IPS-20b (cell line): Measurements from ENCODE around the gene HTR3A.

Experiments used
- H3K27ac ChIP-seq: one replicate; pipeline ENCODE4 v1.5.1; 2013; ENCODE audit warnings: low read length
- H3K27me3 ChIP-seq: 2 replicates; pipeline ENCODE4 v1.6.1; 2013; ENCODE audit warnings: mild to moderate bottlenecking, low read length, inconsistent platforms; ENCODE audit not compliant: insufficient read depth
- H3K36me3 ChIP-seq: 2 replicates; pipeline ENCODE4 v1.6.1; 2013; ENCODE audit warnings: low read depth, mild to moderate bottlenecking, inconsistent platforms, low read length, moderate library complexity; ENCODE audit not compliant: insufficient read depth
- H3K4me1 ChIP-seq: 2 replicates; pipeline ENCODE4 v1.6.1; 2013; ENCODE audit warnings: mild to moderate bottlenecking, control low read depth, inconsistent platforms, low read length, moderate library complexity; ENCODE audit not compliant: insufficient read depth
- H3K4me3 ChIP-seq: 2 replicates; pipeline ENCODE4 v1.5.1; 2013; ENCODE audit warnings: mild to moderate bottlenecking, low read length, inconsistent platforms
- H3K9ac ChIP-seq: 2 replicates; pipeline ENCODE4 v1.6.1; 2013; ENCODE audit warnings: low read depth, mild to moderate bottlenecking, inconsistent platforms, low read length, moderate library complexity
- H3K9me3 ChIP-seq: 2 replicates; pipeline ENCODE4 v1.6.1; 2013; ENCODE audit warnings: mild to moderate bottlenecking, low read depth, low read length, inconsistent platforms; ENCODE audit not compliant: insufficient read depth

Gene HTR3A

GRCh38 chr11:114026355-114026754, 51.4 kb downstream of the HTR3A start:
- no peak overlapping the region for H3K27ac ChIP-seq
- no peaks in the 10 kb centered on the region for H3K4me1 ChIP-seq
- H3K36me3 ChIP-seq = no peaks in the 10 kb centered on the region
- no peaks in the 10 kb centered on the region for H3K9me3 ChIP-seq
- H3K9ac ChIP-seq = no peak overlapping the region
- no peak overlapping the region for H3K4me3 ChIP-seq
- 0 out of 2 replicates have a peak, but pooled peaks cover 5% of the 10 kb centered on the region for H3K27me3 ChIP-seq

- H3K27ac ChIP-seq = no peak overlapping the region
- 0 out of 2 replicates have a peak, but pooled peaks cover 5% of the 10 kb centered on the region for H3K27me3 ChIP-seq
- no peaks in the 10 kb centered on the region for H3K4me1 ChIP-seq
- no peaks in the 10 kb centered on the region for H3K9me3 ChIP-seq
- no peaks in the 10 kb centered on the region for H3K36me3 ChIP-seq
- no peak overlapping the region for H3K9ac ChIP-seq
- no peak overlapping the region for H3K4me3 ChIP-seq
Measured at GRCh38 chr11:114027391-114027790, 52.5 kb downstream of the HTR3A start.

DNA sequence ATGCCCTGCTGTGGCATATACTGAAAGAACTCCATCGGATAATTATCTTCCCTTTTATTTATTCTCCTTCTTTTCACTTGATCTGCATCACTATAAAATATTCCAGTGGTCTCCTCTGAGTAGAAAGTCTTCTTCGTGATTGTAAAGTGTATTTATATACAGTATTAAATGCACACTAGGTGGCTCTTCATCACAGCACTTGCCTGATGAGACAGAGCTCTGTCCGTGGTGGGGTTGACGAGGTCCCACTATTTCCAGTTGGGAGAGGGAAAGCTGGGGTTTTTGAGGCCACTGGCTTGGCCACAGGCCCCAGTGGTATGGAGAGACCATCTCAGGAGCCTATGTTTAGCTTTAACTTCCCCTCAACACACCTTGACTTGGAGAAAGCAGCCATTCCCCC, 53.0 kb downstream of the HTR3A start:
- H3K27ac ChIP-seq = no peak overlapping the region
- H3K27me3 ChIP-seq = 0 out of 2 replicates have a peak, but pooled peaks cover 5% of the 10 kb centered on the region
- H3K36me3 ChIP-seq = no peaks in the 10 kb centered on the region
- no peak overlapping the region for H3K9ac ChIP-seq
- no peaks in the 10 kb centered on the region for H3K9me3 ChIP-seq
- H3K4me3 ChIP-seq = no peak overlapping the region
- H3K4me1 ChIP-seq = no peaks in the 10 kb centered on the region

DNA sequence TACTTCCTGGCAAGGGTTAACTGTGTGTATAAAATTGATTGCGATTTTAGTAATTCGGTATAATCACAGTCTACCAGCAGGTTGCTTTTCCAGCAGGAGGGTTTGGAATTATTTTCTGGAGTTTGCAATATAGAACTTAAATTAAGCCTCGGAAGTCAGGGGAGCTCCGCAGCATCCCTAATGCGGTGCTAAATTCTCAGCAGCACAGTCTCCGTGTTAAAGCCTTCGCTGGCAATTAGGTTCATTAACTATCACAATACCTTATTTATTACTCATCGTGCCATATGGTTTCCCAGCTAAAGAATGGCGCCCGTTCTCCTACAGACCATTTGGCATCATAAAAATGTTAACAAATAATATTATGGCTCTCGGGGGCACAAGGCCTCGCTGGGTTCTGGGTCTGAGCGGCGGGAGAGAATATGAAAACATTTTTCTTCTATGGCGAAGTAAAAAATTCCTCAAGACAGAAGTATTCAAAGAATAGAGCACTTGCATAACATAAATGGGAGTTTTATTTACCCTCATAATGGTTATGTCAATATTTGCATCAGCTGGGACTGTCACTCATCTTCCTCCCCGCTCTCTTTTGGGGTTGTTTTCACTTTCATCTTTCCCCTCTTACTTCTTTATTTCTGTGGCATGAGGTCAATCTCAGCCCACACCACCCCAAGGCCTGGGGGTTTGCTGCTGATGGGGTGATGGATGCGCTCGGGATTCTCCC, 56.5 kb downstream of the HTR3A start:
- Histone ChIP-seq H3K36me3 (no peaks in the 10 kb centered on the region), H3K27ac (no peak overlapping the region), H3K27me3 (peaks cover 6% of the 10 kb centered on the region; the same call in 1 of the 2 replicates)

GRCh38 chr11:114031967-114032320, 57.0 kb downstream of the HTR3A start:
- Histone ChIP-seq H3K9me3 (no peaks in the 10 kb centered on the region), H3K4me1 (no peaks in the 10 kb centered on the region), H3K9ac (no peak overlapping the region), H3K36me3 (no peaks in the 10 kb centered on the region), H3K27ac (no peak overlapping the region), H3K27me3 (peaks cover 12% of the 10 kb centered on the region), H3K4me3 (no peak overlapping the region)

More for the DNA sequence above, 56.5 kb downstream of the HTR3A start:
- no peaks in the 10 kb centered on the region for H3K9me3 ChIP-seq
- H3K4me3 ChIP-seq = no peak overlapping the region
- no peaks in the 10 kb centered on the region for H3K4me1 ChIP-seq
- no peak overlapping the region for H3K9ac ChIP-seq

DNA sequence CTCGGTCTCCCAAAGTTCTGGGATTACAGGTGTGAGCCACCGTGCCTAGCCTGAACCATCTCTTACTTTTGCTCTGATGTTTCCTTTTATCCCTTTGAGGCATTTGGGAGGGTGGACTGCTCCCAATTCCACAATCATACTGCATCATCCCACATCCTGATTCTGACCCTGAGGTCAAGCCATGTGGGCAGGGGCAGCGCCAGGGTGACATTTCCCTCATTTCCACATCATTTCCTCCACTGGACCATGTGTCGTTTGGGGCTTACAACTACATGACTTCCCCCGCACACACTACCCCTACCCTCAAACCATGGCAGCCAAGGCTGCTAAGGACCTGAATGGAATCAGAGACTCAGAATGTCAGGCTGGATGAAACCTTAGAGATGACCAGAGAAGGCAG, 58.2 kb downstream of the HTR3A start:
- no peak overlapping the region for H3K9ac ChIP-seq
- no peaks in the 10 kb centered on the region for H3K4me1 ChIP-seq
- no peak overlapping the region for H3K4me3 ChIP-seq
- no peaks in the 10 kb centered on the region for H3K9me3 ChIP-seq
- peaks cover 13% of the 10 kb centered on the region for H3K27me3 ChIP-seq
- H3K36me3 ChIP-seq = no peaks in the 10 kb centered on the region
- H3K27ac ChIP-seq = no peak overlapping the region

DNA sequence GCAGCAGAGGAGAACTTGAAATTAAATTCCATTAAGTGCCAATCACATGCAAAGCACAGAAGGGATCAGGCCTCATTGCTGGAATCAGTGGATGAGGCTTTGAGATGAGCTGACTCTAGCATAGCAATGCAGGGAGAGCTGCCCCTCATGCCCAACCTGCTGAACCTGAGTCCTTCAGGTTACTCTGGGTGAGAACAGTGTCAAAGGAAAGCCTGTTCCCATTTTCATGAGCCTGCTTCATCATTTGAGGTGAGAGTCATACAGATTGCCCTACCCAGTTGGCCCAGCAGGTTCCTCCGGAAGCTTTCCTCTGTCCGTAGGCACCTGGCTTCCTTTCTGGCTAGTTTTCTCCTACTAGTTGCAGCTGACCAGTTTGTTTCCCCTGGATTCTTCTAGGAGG, 58.7 kb downstream of the HTR3A start:
- Histone ChIP-seq H3K4me3 (no peak overlapping the region), H3K36me3 (no peaks in the 10 kb centered on the region), H3K27me3 (peaks cover 9% of the 10 kb centered on the region), H3K9me3 (no peaks in the 10 kb centered on the region), H3K27ac (no peak overlapping the region), H3K9ac (no peak overlapping the region), H3K4me1 (no peaks in the 10 kb centered on the region)

DNA sequence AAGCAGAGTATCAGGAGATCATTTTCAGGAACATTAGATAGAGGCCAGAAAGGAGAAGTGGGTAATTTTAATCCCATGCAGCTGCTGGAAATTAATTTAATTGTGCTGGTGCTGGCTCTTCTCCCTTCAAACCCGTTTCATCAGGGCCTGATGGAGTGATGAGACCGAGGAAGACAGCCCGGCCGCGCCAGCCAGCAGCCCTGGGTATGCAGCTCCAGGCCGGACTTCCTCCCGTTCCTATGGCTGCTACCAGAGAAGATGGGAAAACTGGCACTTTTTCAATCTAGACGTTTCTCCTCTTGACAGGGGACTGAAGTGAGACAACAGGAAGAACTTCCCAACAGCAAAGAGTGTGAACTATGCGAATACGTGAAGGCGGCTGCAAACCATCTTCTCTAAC, 60.0 kb downstream of the HTR3A start:
- no peak overlapping the region for H3K27ac ChIP-seq
- no peak overlapping the region for H3K4me3 ChIP-seq
- no peak overlapping the region for H3K9ac ChIP-seq
- H3K27me3 ChIP-seq = peaks cover 8% of the 10 kb centered on the region
- no peaks in the 10 kb centered on the region for H3K4me1 ChIP-seq
- H3K9me3 ChIP-seq = no peaks in the 10 kb centered on the region
- no peaks in the 10 kb centered on the region for H3K36me3 ChIP-seq

- no peaks in the 10 kb centered on the region for H3K36me3 ChIP-seq
- H3K4me3 ChIP-seq = peak overlapping the region; percentile 45; the same call in 1 of the 2 replicates
- no peaks in the 10 kb centered on the region for H3K9me3 ChIP-seq
- H3K4me1 ChIP-seq = no peaks in the 10 kb centered on the region
- H3K27me3 ChIP-seq = peaks cover 8% of the 10 kb centered on the region
- no peak overlapping the region for H3K27ac ChIP-seq
- H3K9ac ChIP-seq = no peak overlapping the region
Measured at GRCh38 chr11:114036147-114036811, 61.4 kb downstream of the HTR3A start.

- H3K4me3 ChIP-seq = no peak overlapping the region
- H3K9ac ChIP-seq = no peak overlapping the region
- no peak overlapping the region for H3K27ac ChIP-seq
- no peaks in the 10 kb centered on the region for H3K9me3 ChIP-seq
- no peaks in the 10 kb centered on the region for H3K4me1 ChIP-seq
- H3K27me3 ChIP-seq = peaks cover 8% of the 10 kb centered on the region
- no peaks in the 10 kb centered on the region for H3K36me3 ChIP-seq
Measured at GRCh38 chr11:114036958-114037357, 62.0 kb downstream of the HTR3A start.

GRCh38 chr11:114039551-114039950, 64.6 kb downstream of the HTR3A start:
- Histone ChIP-seq H3K27ac (no peak overlapping the region), H3K9ac (no peak overlapping the region), H3K4me1 (no peaks in the 10 kb centered on the region), H3K9me3 (no peaks in the 10 kb centered on the region), H3K36me3 (no peaks in the 10 kb centered on the region), H3K4me3 (no peak overlapping the region), H3K27me3 (peaks cover 8% of the 10 kb centered on the region)
